Stimulated activated CD8-positive, alpha-beta memory T cell treated with anti-CD3 and anti-CD28 coated beads, Interleukin-4, amount 100 ng/mL, for 1 hour (primary cell): Measurements from ENCODE around the gene PMS2.
"Not testable (repeated sequence)": the region's sequence is repeated elsewhere in the genome, so short reads cannot be mapped to it uniquely, and the experiment has no call there.

Experiments used
- DNase-seq, 2 donors: peaks; one replicate each; pipeline ENCODE4 v3.0.0-alpha.2; 2020; ENCODE audit warnings: low read depth in 2 of 2, low spot score in 1 of 2

Gene PMS2

GRCh38 chr7:5924180-5924579 lies 84.7 kb downstream of the PMS2 start:
- DNase-seq, result not testable (repeated sequence)
